ENCODE results near the gene PROCA1.

Gene PROCA1

DNA sequence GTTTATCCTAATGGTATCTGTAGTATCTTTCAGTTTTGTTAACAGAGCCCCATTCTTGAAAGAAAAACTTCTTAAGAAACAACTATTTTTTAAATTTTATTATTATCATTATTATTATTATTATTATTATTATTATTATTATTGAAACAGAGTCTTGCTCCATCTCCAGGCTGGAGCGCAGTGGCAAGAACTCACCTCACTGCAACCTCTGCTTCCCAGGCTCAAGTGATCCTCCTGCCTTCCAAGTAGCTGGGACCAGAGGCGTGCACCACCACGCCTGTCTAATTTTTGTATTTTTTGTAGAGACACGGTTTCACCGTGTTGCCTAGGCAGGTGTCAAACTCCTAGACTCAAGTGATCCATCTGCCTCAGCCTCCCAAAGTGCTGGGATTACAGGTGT lies 26.3 kb downstream of the PROCA1 start:
- H3K36me3 ChIP-seq (ENCODE audit: control insufficient read depth, low read length) = peaks cover 93% of the 10 kb centered on the region
- TF ChIP-seq EZH2phosphoT487 (IDR thresholded peaks at IDR 0.05; ENCODE audit: borderline replicate concordance, low read length) = no peak
- H3K4me2 ChIP-seq (ENCODE audit: low read length) = no peak overlapping the region
- H3K4me3 ChIP-seq (ENCODE audit: low read length) = no peak overlapping the region
- H3K9me3 ChIP-seq (ENCODE audit: control insufficient read depth, insufficient read depth, low read length) = no peaks in the 10 kb centered on the region
- H3F3A ChIP-seq (ENCODE audit: control insufficient read depth, insufficient read depth) = no peaks in the 10 kb centered on the region
- H3K27ac ChIP-seq (ENCODE audit: low read depth, low read length) = no peak overlapping the region
- H3K27me3 ChIP-seq (ENCODE audit: control insufficient read depth, low read length) = no peaks in the 10 kb centered on the region
- no peaks in the 10 kb centered on the region for H4K20me1 ChIP-seq (ENCODE audit: control insufficient read depth, insufficient read depth, low read depth, low read length)
- H3K79me2 ChIP-seq (ENCODE audit: control insufficient read depth, low read length) = no peaks in the 10 kb centered on the region
- no peaks in the 10 kb centered on the region for H3K4me1 ChIP-seq (ENCODE audit: control insufficient read depth, low read length)
- H3K9me2 ChIP-seq (replicated peaks; ENCODE audit: control insufficient read depth, low read length) = no peaks in the 10 kb centered on the region

DNA sequence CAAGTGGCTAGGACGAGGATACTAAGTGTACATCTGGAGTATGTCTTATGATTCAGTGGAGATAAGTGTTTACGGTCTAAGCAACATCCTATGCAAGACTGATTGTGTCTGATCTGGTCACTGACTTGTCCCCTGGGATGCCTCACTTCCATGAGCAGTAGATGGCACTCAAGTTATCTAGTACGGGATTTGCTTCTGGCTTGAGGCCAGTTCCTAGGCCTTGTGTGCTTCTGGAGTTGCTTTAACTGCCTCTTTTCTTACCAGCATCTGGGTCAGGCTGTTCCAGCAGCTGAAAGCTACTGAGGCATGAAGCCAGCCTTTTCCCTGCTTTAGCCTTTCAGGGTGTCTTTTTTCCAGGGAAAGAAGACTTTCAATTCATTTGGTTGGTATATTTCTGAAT lies 26.7 kb downstream of the PROCA1 start:
- H3K9me3 ChIP-seq (ENCODE audit: control insufficient read depth, insufficient read depth, low read length) = no peaks in the 10 kb centered on the region
- H3K4me3 ChIP-seq (ENCODE audit: low read length) = no peak overlapping the region
- H4K20me1 ChIP-seq (ENCODE audit: control insufficient read depth, insufficient read depth, low read depth, low read length) = no peaks in the 10 kb centered on the region
- no peak overlapping the region for H3K27ac ChIP-seq (ENCODE audit: low read depth, low read length)
- no peaks in the 10 kb centered on the region for H3K4me1 ChIP-seq (ENCODE audit: control insufficient read depth, low read length)
- H3K9me2 ChIP-seq (replicated peaks; ENCODE audit: control insufficient read depth, low read length) = no peaks in the 10 kb centered on the region
- H3K27me3 ChIP-seq (ENCODE audit: control insufficient read depth, low read length) = no peaks in the 10 kb centered on the region
- H3K4me2 ChIP-seq (ENCODE audit: low read length) = no peak overlapping the region
- H3K79me2 ChIP-seq (ENCODE audit: control insufficient read depth, low read length) = no peaks in the 10 kb centered on the region
- H3F3A ChIP-seq (ENCODE audit: control insufficient read depth, insufficient read depth) = no peaks in the 10 kb centered on the region
- TF ChIP-seq CTCF (IDR thresholded peaks at IDR 0.05; ENCODE audit: low read depth, low read length, poor library complexity, severe bottlenecking) (no peak), EZH2phosphoT487 (IDR thresholded peaks at IDR 0.05; ENCODE audit: borderline replicate concordance, low read length) (no peak)
- H3K36me3 ChIP-seq (ENCODE audit: control insufficient read depth, low read length) = peaks cover 89% of the 10 kb centered on the region

GRCh38 chr17:28682655-28683054 lies 29.0 kb downstream of the PROCA1 start:
- Histone ChIP-seq H3K27me3 (ENCODE audit: control insufficient read depth, low read length) (no peaks in the 10 kb centered on the region), H3K36me3 (ENCODE audit: control insufficient read depth, low read length) (peaks cover 80% of the 10 kb centered on the region), H4K20me1 (ENCODE audit: control insufficient read depth, insufficient read depth, low read depth, low read length) (no peaks in the 10 kb centered on the region), H3K9me3 (ENCODE audit: control insufficient read depth, insufficient read depth, low read length) (no peaks in the 10 kb centered on the region), H3K79me2 (ENCODE audit: control insufficient read depth, low read length) (no peaks in the 10 kb centered on the region), H3K4me2 (ENCODE audit: low read length) (no peak overlapping the region), H3K4me1 (ENCODE audit: control insufficient read depth, low read length) (no peaks in the 10 kb centered on the region), H3K27ac (ENCODE audit: low read depth, low read length) (no peak overlapping the region), H3F3A (ENCODE audit: control insufficient read depth, insufficient read depth) (no peaks in the 10 kb centered on the region), H3K9me2 (replicated peaks; ENCODE audit: control insufficient read depth, low read length) (no peaks in the 10 kb centered on the region), H3K4me3 (ENCODE audit: low read length) (no peak overlapping the region)
- TF ChIP-seq CTCF (IDR thresholded peaks at IDR 0.05; ENCODE audit: low read depth, low read length, poor library complexity, severe bottlenecking) (no peak), EZH2phosphoT487 (IDR thresholded peaks at IDR 0.05; ENCODE audit: borderline replicate concordance, low read length) (no peak)

DNA sequence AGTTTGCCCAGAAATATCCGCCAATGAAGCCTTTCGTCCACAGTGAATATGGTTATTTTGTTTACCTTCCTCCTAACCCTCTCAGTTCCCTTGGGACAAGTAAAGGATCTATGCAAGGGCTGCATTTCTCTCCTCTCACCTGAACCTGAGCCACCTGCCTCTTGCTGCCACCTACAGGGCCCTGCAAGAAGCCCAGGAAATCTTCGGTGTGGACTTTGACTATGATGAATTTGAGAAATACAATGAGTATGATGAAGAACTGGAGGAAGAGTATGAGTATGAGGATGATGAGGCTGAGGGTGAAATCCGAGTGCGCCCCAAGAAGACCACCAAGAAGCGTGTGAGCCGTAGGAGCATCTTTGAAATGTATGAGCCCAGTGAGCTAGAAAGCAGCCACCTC lies 35.7 kb downstream of the PROCA1 start:
- Histone ChIP-seq H3F3A (ENCODE audit: control insufficient read depth, insufficient read depth) (no peaks in the 10 kb centered on the region), H3K4me3 (ENCODE audit: low read length) (no peak overlapping the region), H3K36me3 (ENCODE audit: control insufficient read depth, low read length) (peaks cover 83% of the 10 kb centered on the region), H3K27ac (ENCODE audit: low read depth, low read length) (no peak overlapping the region), H4K20me1 (ENCODE audit: control insufficient read depth, insufficient read depth, low read depth, low read length) (no peaks in the 10 kb centered on the region), H3K27me3 (ENCODE audit: control insufficient read depth, low read length) (no peaks in the 10 kb centered on the region), H3K4me1 (ENCODE audit: control insufficient read depth, low read length) (no peaks in the 10 kb centered on the region), H3K79me2 (ENCODE audit: control insufficient read depth, low read length) (peaks cover 5% of the 10 kb centered on the region; the same call in 1 of the 2 replicates), H3K4me2 (ENCODE audit: low read length) (no peak overlapping the region), H3K9me3 (ENCODE audit: control insufficient read depth, insufficient read depth, low read length) (no peaks in the 10 kb centered on the region), H3K9me2 (replicated peaks; ENCODE audit: control insufficient read depth, low read length) (no peaks in the 10 kb centered on the region)
- TF ChIP-seq EZH2phosphoT487 (IDR thresholded peaks at IDR 0.05; ENCODE audit: borderline replicate concordance, low read length) (no peak), CTCF (IDR thresholded peaks at IDR 0.05; ENCODE audit: low read depth, low read length, poor library complexity, severe bottlenecking) (peak; percentile 64)
